Prostate gland (tissue), 2 donors: ENCODE results near the gene PFKFB3. TPM values are rescaled to one million over a fixed set of nuclear protein-coding genes. Genes with fewer than 3 reads are reported as not detected.
"Not testable (repeated sequence)": the region's sequence is repeated elsewhere in the genome, so short reads cannot be mapped to it uniquely, and the experiment has no call there.

ENCODE experiments used
- DNase-seq: peaks from one replicate; pipeline ENCODE4 v3.0.0-alpha.2; 2019; ENCODE audit warnings: low spot score
- H3K27ac ChIP-seq, 2 donors: fragments of 200-600 bp; sonication (generic); 2 replicates each; pipeline ENCODE4 v1.5.1; 2017 to 2019
- H3K27me3 ChIP-seq: fragments of 200-600 bp; sonication (generic); replicated peaks from 2 replicates; pipeline ENCODE4 v1.5.1; 2019; ENCODE audit not compliant: insufficient read depth
- H3K36me3 ChIP-seq, 2 donors: fragments of 200-600 bp; sonication (generic); 1 replicate in 1 of 2; 2 replicates in 1 of 2; pipeline versions ENCODE4 v1.5.1 to v1.8.1; 2017 to 2019
- H3K4me1 ChIP-seq: fragments of 200-600 bp; sonication (generic); replicated peaks from 2 replicates; pipeline ENCODE4 v1.5.1; 2019
- H3K4me3 ChIP-seq, 2 donors: fragments of 200-600 bp; sonication (generic); 2 replicates each; pipeline ENCODE4 v1.5.1; 2017 to 2019
- H3K9me3 ChIP-seq: fragments of 200-600 bp; sonication (generic); 2 replicates; pipeline ENCODE4 v1.5.1; 2017
- CTCF ChIP-seq, 4 experiments: fragments of 200-600 bp in 2 of 4; fragments of 450-650 bp in 2 of 4; sonication (generic) in 2 of 4; IDR thresholded peaks; 1 replicate in 3 of 4; 2 replicates in 1 of 4; pipeline ENCODE4 v1.5.1; 2016 to 2019; ENCODE audit warnings: antibody characterized with exemption in 4 of 4, mild to moderate bottlenecking in 2 of 4, moderate library complexity in 2 of 4
- POLR2A ChIP-seq: fragments of 450-650 bp; IDR thresholded peaks from one replicate; pipeline ENCODE4 v1.6.1; 2016; ENCODE audit warnings: antibody characterized with exemption, mild to moderate bottlenecking
- POLR2AphosphoS5 ChIP-seq: sonication (generic); formaldehyde crosslinking; IDR thresholded peaks from one replicate; pipeline ENCODE4 v1.6.1; 2017; ENCODE audit warnings: antibody characterized with exemption
- WGBS: methylation state at CpG from one replicate; pipeline ENCODE4 v1.1.5; 2018; 5-methylcytosine and 5-hydroxymethylcytosine counted together
- intact Hi-C: fragments of 100-400 bp; cut with DNase I; formaldehyde crosslinking; loops from one replicate; pipeline ENCODE4 v1.14.2; 2022
- total RNA-seq, 2 donors: library from RNA; depleted of rRNA; stranded (reverse); fragments of >200 nt; gene quantifications; one replicate each; pipeline ENCODE4 v1.1.0, GENCODE V29; 2016

The PFKFB3 gene
- total RNA-seq, 2 donors from 2014 or later: 24.3 to 52.7 TPM

DNA sequence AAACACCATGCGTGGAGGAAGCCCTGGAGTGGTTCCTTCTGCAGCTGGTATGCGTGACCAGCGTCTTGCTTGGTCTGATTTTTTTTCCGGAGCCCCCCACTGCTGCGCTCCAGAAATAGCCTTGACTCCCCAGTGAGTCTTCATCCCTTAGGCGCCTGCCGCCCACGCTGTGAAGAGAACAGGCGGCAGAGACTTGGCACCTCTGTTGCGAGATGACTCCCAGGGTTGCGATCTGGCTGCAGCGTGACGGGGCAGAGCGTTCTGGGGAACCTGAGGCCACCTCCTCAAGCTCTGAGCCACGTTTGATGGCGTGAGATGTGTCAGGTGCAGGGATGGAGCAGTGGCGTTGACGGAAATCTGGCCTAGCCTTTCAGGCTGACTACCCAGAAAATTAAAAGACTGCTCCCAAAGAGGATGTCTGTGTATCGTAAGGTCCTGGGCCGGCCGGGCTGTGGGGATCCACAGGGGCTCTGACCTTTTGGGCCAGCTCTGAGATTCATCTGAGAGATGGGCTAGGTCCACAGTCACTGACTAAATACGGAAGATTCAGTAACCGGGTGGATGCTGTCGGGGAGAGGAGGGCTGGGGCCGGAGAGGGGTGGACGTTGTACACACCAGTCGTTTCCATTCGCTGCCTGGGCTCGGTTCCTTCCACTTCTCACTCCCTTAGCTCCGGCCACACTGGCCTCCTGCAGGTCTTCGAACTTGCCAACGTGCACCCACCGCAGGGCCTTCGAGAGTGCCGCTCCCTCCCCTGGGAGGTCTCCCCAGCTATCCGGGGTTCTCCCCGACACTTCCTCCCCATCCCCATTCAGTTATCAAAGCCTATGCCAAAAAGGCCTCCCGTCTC lies 33.8 kb downstream of the PFKFB3 start:
- no peak overlapping the region for H3K4me3 ChIP-seq

DNA sequence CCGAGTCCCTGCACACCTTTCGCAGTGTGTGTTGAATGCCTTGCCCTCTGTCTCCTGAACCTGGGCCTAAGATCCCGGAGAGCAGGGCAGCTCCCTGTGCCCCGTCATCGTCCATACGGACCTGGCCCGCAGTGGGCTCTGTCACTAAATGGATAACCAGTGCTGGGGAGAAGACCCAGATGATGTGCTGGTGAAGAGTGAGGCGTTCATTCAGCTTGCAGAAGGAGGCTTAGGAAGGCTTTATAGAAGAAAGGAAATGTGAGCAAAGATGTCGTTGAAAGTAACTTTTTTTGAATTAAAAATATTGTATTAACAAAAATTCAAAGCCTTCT lies 34.4 kb downstream of the PFKFB3 start:
- Histone ChIP-seq H3K9me3 (no peaks in the 10 kb centered on the region), H3K36me3 (no peaks in the 10 kb centered on the region), H3K4me1 (no peaks in the 10 kb centered on the region), H3K27ac (no peak overlapping the region), H3K27me3 (no peaks in the 10 kb centered on the region), H3K4me3 (no peak overlapping the region)
- WGBS: 87% methylated on average over 9 of the region's 9 CpGs
- no peak for TF ChIP-seq POLR2A
- no peak for TF ChIP-seq POLR2AphosphoS5
- TF ChIP-seq CTCF (IDR thresholded peaks at IDR 0.05): no peak
- intact Hi-C loops: no loop called here
- no peak for DNase-seq

More for the DNA sequence above, 33.8 kb downstream of the PFKFB3 start:
- intact Hi-C loops: no loop called here
- TF ChIP-seq POLR2A (no peak), POLR2AphosphoS5 (no peak)
- Histone ChIP-seq H3K27me3 (no peaks in the 10 kb centered on the region), H3K9me3 (no peaks in the 10 kb centered on the region), H3K36me3 (no peaks in the 10 kb centered on the region), H3K4me1 (no peaks in the 10 kb centered on the region), H3K27ac (no peak overlapping the region)
- WGBS: 89% methylated on average over 38 of the region's 38 CpGs
- DNase-seq: no peak

DNA sequence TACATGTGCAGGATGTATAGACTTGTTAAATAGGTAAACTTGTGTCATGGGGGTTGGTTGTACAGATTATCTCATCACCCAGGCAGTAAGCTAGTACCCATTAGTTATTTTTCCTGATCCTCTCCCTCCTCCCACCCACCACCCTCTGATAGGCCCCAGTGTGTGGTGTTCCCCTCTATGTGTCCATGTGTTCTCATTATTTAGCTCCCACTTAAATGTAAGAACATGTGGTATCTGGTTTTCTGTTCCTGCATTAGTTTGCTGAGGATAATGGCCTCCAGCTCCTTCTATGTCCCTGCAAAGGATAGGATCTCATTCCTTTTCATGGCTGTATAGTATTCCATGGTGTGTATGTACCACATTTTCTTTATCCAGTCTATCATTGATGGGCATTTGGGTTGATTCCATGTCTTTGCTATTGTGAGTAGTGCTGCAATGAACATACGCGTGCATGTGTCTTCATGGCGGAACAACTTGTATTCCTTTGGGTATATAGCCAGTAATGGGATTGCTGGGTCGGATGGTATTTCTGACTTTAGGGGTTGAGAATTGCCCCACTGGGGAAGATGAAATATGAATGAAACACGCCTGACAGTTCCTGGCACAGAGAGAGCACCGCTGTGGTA lies 36.0 kb downstream of the PFKFB3 start:
- DNase-seq, H3K4me3 ChIP-seq, H3K4me1 ChIP-seq, H3K36me3 ChIP-seq, intact Hi-C loops, H3K27me3 ChIP-seq, H3K27ac ChIP-seq, H3K9me3 ChIP-seq: not testable (repeated sequence)
- WGBS: 94% methylated on average over 6 of the region's 6 CpGs

GRCh38 chr10:6239213-6239991 lies 36.7 kb downstream of the PFKFB3 start:
- intact Hi-C loops: no loop called here
- Histone ChIP-seq H3K4me1 (no peaks in the 10 kb centered on the region), H3K36me3 (no peaks in the 10 kb centered on the region), H3K9me3 (no peaks in the 10 kb centered on the region), H3K27ac (no peak overlapping the region), H3K4me3 (no peak overlapping the region), H3K27me3 (no peaks in the 10 kb centered on the region)
- WGBS: 72% methylated on average over 15 of the region's 15 CpGs
- TF ChIP-seq POLR2A (no peak), POLR2AphosphoS5 (peak; percentile 51), CTCF (IDR thresholded peaks at IDR 0.05) (no peak)
- DNase-seq: no peak

- Histone ChIP-seq H3K9me3 (no peaks in the 10 kb centered on the region), H3K4me3 (no peak overlapping the region), H3K27ac (no peak overlapping the region), H3K27me3 (no peaks in the 10 kb centered on the region), H3K36me3 (no peaks in the 10 kb centered on the region), H3K4me1 (no peaks in the 10 kb centered on the region)
- 88% methylated on average over 16 of the region's 16 CpGs for WGBS
- TF ChIP-seq POLR2AphosphoS5: peak; percentile 30
- TF ChIP-seq POLR2A: no peak
- no peak for DNase-seq
- intact Hi-C loops: no loop called here
Measured at GRCh38 chr10:6240254-6240653, 37.5 kb downstream of the PFKFB3 start.

GRCh38 chr10:6242089-6242488 lies 39.4 kb downstream of the PFKFB3 start:
- TF ChIP-seq POLR2A (no peak), CTCF (IDR thresholded peaks at IDR 0.05) (no peak), POLR2AphosphoS5 (no peak)
- Histone ChIP-seq H3K36me3 (no peaks in the 10 kb centered on the region), H3K4me1 (no peaks in the 10 kb centered on the region), H3K4me3 (no peak overlapping the region), H3K27me3 (no peaks in the 10 kb centered on the region), H3K9me3 (no peaks in the 10 kb centered on the region), H3K27ac (no peak overlapping the region)
- DNase-seq: no peak
- 71% methylated on average over 6 of the region's 6 CpGs for WGBS
- intact Hi-C loops: no loop called here
